IMR-90 (cell line): Measurements from ENCODE around the gene SBF1.

Source experiments
- BHLHE40 ChIP-seq: fragments of 150-350 bp; IDR thresholded peaks from 2 replicates; pipeline ENCODE4 v1.6.1; 2016; ENCODE audit warnings: mild to moderate bottlenecking, low read depth, low read length
- CEBPB ChIP-seq: IDR thresholded peaks from 2 replicates; pipeline ENCODE4 v1.6.1; 2012; ENCODE audit warnings: low read depth, low read length, improper control_type of control experiment
- MAFK ChIP-seq: IDR thresholded peaks from 2 replicates; pipeline ENCODE4 v1.6.1; 2012; ENCODE audit warnings: low read depth, low read length, improper control_type of control experiment
- MAZ ChIP-seq: IDR thresholded peaks from 2 replicates; pipeline ENCODE4 v1.6.1; 2012; ENCODE audit warnings: low read depth, mild to moderate bottlenecking, low read length, improper control_type of control experiment, moderate library complexity, borderline replicate concordance
- MXI1 ChIP-seq: IDR thresholded peaks from 2 replicates; pipeline ENCODE4 v1.6.1; 2012; ENCODE audit warnings: low read depth, mild to moderate bottlenecking, low read length, moderate library complexity, borderline replicate concordance
- POLR2A ChIP-seq: IDR thresholded peaks from 2 replicates; pipeline ENCODE4 v1.6.1; 2012; ENCODE audit warnings: mild to moderate bottlenecking, low read depth, low read length
- RCOR1 ChIP-seq: IDR thresholded peaks from 2 replicates; pipeline ENCODE4 v1.6.1; 2012; ENCODE audit warnings: mild to moderate bottlenecking, low read length, improper control_type of control experiment; ENCODE audit not compliant: insufficient replicate concordance
- SMC3 ChIP-seq: fragments of 150-350 bp; IDR thresholded peaks from 2 replicates; pipeline ENCODE4 v1.6.1; 2016; ENCODE audit warnings: low read depth, mild to moderate bottlenecking, antibody characterized with exemption, low read length, moderate library complexity
- TF ChIP-seq, protein P1 (sequence below): conservative IDR thresholded peaks from 2 replicates; pipeline ENCODE4 v1.5.1; 2012; ENCODE audit warnings: mild to moderate bottlenecking, low read depth, low read length, improper control_type of control experiment
- TF ChIP-seq, protein P2 (sequence below): fragments of 150-350 bp; IDR thresholded peaks from 2 replicates; pipeline ENCODE4 v1.6.1; 2017; ENCODE audit warnings: mild to moderate bottlenecking, antibody characterized with exemption, low read length, low read depth
- TF ChIP-seq, protein P3 (sequence below): fragments of 150-350 bp; IDR thresholded peaks from 2 replicates; pipeline ENCODE4 v1.6.1; 2016; ENCODE audit warnings: low read depth, mild to moderate bottlenecking, low read length, moderate library complexity, borderline replicate concordance

DNA sequence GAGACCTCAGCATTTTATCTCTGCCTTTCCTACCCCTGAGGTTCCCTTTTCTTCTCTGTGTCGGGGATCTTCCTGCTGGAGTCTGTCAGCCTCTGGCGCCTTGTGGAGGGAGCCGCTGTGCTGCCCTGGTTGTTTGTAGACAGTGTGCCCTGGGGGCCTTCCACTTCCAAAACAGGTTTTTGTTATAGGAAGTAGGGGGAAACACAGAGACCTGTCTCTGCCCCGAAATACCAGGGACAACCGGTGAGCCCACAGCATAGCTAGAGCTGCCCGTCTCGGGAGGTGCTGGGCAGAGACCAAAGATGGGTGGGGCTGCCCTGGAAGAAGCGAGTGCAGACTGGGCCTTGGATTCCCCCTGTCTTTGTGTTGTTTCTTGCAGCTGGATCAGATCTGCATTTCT lies 41.2 kb upstream of the SBF1 start:
- TF ChIP-seq, protein P1, sequence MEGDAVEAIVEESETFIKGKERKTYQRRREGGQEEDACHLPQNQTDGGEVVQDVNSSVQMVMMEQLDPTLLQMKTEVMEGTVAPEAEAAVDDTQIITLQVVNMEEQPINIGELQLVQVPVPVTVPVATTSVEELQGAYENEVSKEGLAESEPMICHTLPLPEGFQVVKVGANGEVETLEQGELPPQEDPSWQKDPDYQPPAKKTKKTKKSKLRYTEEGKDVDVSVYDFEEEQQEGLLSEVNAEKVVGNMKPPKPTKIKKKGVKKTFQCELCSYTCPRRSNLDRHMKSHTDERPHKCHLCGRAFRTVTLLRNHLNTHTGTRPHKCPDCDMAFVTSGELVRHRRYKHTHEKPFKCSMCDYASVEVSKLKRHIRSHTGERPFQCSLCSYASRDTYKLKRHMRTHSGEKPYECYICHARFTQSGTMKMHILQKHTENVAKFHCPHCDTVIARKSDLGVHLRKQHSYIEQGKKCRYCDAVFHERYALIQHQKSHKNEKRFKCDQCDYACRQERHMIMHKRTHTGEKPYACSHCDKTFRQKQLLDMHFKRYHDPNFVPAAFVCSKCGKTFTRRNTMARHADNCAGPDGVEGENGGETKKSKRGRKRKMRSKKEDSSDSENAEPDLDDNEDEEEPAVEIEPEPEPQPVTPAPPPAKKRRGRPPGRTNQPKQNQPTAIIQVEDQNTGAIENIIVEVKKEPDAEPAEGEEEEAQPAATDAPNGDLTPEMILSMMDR: no peak
- TF ChIP-seq, protein P2, sequence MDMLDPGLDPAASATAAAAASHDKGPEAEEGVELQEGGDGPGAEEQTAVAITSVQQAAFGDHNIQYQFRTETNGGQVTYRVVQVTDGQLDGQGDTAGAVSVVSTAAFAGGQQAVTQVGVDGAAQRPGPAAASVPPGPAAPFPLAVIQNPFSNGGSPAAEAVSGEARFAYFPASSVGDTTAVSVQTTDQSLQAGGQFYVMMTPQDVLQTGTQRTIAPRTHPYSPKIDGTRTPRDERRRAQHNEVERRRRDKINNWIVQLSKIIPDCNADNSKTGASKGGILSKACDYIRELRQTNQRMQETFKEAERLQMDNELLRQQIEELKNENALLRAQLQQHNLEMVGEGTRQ: no peak
- TF ChIP-seq BHLHE40 (no peak), POLR2A (no peak), SMC3 (no peak), RCOR1 (no peak), MAFK (no peak), CEBPB (no peak), MXI1 (no peak), MAZ (no peak)
- TF ChIP-seq, protein P3, sequence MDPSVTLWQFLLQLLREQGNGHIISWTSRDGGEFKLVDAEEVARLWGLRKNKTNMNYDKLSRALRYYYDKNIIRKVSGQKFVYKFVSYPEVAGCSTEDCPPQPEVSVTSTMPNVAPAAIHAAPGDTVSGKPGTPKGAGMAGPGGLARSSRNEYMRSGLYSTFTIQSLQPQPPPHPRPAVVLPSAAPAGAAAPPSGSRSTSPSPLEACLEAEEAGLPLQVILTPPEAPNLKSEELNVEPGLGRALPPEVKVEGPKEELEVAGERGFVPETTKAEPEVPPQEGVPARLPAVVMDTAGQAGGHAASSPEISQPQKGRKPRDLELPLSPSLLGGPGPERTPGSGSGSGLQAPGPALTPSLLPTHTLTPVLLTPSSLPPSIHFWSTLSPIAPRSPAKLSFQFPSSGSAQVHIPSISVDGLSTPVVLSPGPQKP: no peak
